Measurements from ENCODE around the gene ABCG8.

The ABCG8 gene

GRCh38 chr2:43889416-43889815, 50.6 kb downstream of the ABCG8 start:
- H3K4me3 ChIP-seq (ENCODE audit: low read depth, low read length) = no peak overlapping the region
- TF ChIP-seq, protein P1, sequence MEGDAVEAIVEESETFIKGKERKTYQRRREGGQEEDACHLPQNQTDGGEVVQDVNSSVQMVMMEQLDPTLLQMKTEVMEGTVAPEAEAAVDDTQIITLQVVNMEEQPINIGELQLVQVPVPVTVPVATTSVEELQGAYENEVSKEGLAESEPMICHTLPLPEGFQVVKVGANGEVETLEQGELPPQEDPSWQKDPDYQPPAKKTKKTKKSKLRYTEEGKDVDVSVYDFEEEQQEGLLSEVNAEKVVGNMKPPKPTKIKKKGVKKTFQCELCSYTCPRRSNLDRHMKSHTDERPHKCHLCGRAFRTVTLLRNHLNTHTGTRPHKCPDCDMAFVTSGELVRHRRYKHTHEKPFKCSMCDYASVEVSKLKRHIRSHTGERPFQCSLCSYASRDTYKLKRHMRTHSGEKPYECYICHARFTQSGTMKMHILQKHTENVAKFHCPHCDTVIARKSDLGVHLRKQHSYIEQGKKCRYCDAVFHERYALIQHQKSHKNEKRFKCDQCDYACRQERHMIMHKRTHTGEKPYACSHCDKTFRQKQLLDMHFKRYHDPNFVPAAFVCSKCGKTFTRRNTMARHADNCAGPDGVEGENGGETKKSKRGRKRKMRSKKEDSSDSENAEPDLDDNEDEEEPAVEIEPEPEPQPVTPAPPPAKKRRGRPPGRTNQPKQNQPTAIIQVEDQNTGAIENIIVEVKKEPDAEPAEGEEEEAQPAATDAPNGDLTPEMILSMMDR (IDR thresholded peaks at IDR 0.05; ENCODE audit: low read depth, low read length, missing control alignments) = no peak
- in situ Hi-C loops (cut with HindIII; ENCODE audit: low sequenced_read_pairs) = no loop called here
- no peak for DNase-seq (ENCODE audit: low read depth)

DNA sequence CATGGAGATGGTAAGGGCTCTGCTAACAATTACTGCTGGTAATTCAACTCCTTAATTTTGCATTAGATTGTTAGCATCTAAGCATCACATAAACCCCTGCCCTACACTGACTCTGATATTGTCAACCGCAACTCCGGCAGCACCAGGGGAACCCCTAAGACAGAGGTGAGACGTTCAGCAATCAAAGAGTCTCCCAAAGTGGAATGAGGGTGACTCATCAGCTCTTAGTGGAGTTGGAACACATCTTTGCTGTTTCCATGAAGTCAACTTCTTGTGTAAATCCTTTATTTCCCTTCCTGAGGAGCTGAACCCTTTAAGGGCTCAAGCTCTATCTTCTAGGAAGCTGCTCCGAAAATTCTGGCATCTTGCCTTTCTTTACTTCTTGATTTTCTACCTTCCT, 52.1 kb downstream of the ABCG8 start:
- TF ChIP-seq, protein P1 (IDR thresholded peaks at IDR 0.05; ENCODE audit: low read depth, low read length, missing control alignments) = no peak
- H3K4me3 ChIP-seq (ENCODE audit: low read depth, low read length) = no peak overlapping the region
- no peak for DNase-seq (ENCODE audit: low read depth)
- in situ Hi-C loops (cut with HindIII; ENCODE audit: low sequenced_read_pairs) = no loop called here

- no peak for DNase-seq (ENCODE audit: low read depth)
- no peak overlapping the region for H3K4me3 ChIP-seq (ENCODE audit: low read depth, low read length)
- in situ Hi-C loops (cut with HindIII; ENCODE audit: low sequenced_read_pairs) = no loop called here
- TF ChIP-seq, protein P1 (IDR thresholded peaks at IDR 0.05; ENCODE audit: low read depth, low read length, missing control alignments) = no peak
Observed at GRCh38 chr2:43894743-43895142, 56.0 kb downstream of the ABCG8 start.

DNA sequence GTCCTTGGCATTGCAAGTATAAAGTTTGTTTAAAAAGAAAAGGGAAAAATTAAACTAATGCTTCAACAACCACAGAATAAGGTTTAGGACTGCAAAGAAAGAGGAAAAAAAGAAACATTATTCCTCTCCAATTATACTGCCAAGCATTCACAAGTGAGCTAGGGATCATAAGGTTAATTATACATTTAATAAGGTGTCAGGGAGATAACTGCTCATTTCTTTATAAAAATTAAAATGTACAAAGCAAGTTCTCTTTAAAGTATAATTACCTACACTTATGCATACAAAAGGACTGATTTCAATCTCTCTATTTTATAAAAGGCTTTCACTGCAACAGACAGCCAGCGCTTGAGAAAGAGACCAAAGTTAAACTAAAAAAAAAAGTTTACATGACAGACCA, 58.1 kb downstream of the ABCG8 start:
- no peak overlapping the region for H3K4me3 ChIP-seq (ENCODE audit: low read depth, low read length)
- no peak for DNase-seq (ENCODE audit: low read depth)
- in situ Hi-C loops (cut with HindIII; ENCODE audit: low sequenced_read_pairs) = no loop called here
- TF ChIP-seq, protein P1 (IDR thresholded peaks at IDR 0.05; ENCODE audit: low read depth, low read length, missing control alignments) = no peak

DNA sequence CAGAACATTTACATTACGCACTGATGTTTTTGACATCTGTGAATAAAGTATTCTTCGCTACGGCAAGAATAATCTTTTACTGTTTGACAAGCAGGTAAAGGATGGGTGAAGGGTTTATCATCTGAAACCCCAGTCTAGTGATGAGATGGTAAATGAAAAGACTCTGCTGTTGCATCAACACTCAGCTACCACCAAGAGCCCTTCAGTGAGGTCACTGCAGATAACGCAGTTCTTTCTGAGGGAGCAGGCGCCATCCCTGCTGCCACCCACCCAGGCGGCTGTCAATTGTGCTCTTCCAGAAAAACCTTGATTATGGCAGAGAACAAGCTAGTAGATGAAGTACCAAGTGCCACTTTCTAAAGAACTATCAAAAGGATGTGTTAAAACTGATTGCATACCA, 58.7 kb downstream of the ABCG8 start:
- no peak for DNase-seq (ENCODE audit: low read depth)
- no peak overlapping the region for H3K4me3 ChIP-seq (ENCODE audit: low read depth, low read length)
- TF ChIP-seq, protein P1 (IDR thresholded peaks at IDR 0.05; ENCODE audit: low read depth, low read length, missing control alignments) = no peak
- in situ Hi-C loops (cut with HindIII; ENCODE audit: low sequenced_read_pairs) = no loop called here

DNA sequence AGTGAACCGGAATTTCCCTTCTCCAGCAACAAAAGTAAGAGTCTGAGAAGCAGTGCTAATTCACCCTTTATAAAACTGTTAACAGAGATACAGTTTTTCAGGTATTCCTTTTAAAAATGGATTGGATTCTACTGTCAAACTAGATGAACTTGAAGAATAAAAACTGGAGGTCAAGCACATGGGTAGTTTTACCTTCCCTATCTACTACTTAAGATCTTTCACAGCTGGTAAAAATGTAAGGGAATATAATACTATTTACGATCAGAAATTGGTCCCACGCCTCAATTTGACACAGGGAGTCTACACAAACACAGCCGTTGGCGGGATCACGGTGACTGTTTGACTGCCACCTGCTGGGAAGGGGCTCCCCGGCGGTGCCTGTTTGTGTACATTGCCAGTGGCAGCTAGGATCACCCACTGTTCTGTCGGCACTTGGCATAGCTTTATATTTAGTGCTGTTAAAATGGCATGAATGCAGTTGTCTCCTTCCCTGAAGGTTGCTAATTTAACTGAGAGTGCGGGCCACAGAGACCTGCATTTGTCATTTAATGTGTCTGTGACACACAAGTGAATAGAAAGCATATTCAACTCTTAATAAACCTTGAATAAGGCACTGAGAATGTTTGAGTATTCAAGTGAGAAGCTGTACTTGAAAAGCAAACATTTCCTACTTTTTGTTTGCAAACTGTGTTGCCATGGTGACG, 59.5 kb downstream of the ABCG8 start:
- DNase-seq (ENCODE audit: low read depth) = peak; percentile 37
- TF ChIP-seq, protein P1 (IDR thresholded peaks at IDR 0.05; ENCODE audit: low read depth, low read length, missing control alignments) = peak; percentile 29
- no peak overlapping the region for H3K4me3 ChIP-seq (ENCODE audit: low read depth, low read length)
- in situ Hi-C loops (cut with HindIII; ENCODE audit: low sequenced_read_pairs) = no loop called here

Data from astrocyte of the cerebellum (primary cell).